ENCODE data around the gene ZNF804A. TPM values are rescaled to one million over a fixed set of nuclear protein-coding genes. Genes with fewer than 3 reads are reported as not detected.

Gene ZNF804A
- total RNA-seq, 1 experiment from 2014 or later = not detected

DNA sequence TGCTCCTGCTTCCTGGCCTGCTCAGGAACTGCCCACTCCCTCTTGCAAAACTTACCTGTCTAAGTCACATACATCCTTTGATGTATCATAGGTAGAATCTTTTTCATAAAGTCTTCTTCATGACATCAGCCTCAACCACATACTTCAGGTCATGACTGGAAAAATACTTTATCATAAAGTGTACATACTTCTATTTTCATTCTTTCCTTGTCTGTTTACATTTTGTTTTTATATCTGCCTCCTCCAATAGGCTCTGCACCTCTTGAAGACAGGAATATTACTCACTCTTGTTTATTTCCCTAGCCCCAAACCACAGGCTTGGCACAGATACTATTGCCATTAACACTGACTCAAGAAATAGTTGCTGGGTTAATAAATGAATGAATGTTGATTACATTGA is 43.6 kb upstream of the ZNF804A start:
- ChIA-PET POLR2A (no interaction called here), CTCF (no interaction called here)
- BruUV-seq (replicated peaks) = no TSS peak
- H3K27me3 Mint-ChIP-seq (ENCODE audit: insufficient read depth, unreplicated experiment) = no peaks in the 10 kb centered on the region
- no peak overlapping the region for H3K4me3 Mint-ChIP-seq (ENCODE audit: unreplicated experiment)
- no peaks in the 10 kb centered on the region for H3K36me3 ChIP-seq (ENCODE audit: control insufficient read depth, insufficient read depth, low read length)
- H3K9me3 ChIP-seq = no peaks in the 10 kb centered on the region
- TF ChIP-seq, protein P1, sequence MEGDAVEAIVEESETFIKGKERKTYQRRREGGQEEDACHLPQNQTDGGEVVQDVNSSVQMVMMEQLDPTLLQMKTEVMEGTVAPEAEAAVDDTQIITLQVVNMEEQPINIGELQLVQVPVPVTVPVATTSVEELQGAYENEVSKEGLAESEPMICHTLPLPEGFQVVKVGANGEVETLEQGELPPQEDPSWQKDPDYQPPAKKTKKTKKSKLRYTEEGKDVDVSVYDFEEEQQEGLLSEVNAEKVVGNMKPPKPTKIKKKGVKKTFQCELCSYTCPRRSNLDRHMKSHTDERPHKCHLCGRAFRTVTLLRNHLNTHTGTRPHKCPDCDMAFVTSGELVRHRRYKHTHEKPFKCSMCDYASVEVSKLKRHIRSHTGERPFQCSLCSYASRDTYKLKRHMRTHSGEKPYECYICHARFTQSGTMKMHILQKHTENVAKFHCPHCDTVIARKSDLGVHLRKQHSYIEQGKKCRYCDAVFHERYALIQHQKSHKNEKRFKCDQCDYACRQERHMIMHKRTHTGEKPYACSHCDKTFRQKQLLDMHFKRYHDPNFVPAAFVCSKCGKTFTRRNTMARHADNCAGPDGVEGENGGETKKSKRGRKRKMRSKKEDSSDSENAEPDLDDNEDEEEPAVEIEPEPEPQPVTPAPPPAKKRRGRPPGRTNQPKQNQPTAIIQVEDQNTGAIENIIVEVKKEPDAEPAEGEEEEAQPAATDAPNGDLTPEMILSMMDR (IDR thresholded peaks at IDR 0.05; ENCODE audit: insufficient read depth in 1 of 2, low read depth in 1 of 2, low read length in 1 of 2, severe bottlenecking in 1 of 2, unreplicated experiment in 1 of 2) = no peak
- no peak for DNase-seq
- H3K4me3 ChIP-seq (ENCODE audit: low read depth, low read length) = no peak overlapping the region
- no peaks in the 10 kb centered on the region for H3K4me1 Mint-ChIP-seq (ENCODE audit: low read depth, unreplicated experiment)
- no peaks in the 10 kb centered on the region for H3K4me1 ChIP-seq
- no peaks in the 10 kb centered on the region for H3K9me3 Mint-ChIP-seq (ENCODE audit: unreplicated experiment)
- H3K36me3 Mint-ChIP-seq (ENCODE audit: insufficient read depth, unreplicated experiment) = no peaks in the 10 kb centered on the region
- H3K27me3 ChIP-seq (replicated peaks; ENCODE audit: control insufficient read depth, insufficient read depth, low read length) = no peaks in the 10 kb centered on the region
- intact Hi-C loops (cut with micrococcal nuclease; ENCODE audit: unreplicated experiment) = no loop called here
- H3K27ac Mint-ChIP-seq (ENCODE audit: unreplicated experiment) = no peak overlapping the region

DNA sequence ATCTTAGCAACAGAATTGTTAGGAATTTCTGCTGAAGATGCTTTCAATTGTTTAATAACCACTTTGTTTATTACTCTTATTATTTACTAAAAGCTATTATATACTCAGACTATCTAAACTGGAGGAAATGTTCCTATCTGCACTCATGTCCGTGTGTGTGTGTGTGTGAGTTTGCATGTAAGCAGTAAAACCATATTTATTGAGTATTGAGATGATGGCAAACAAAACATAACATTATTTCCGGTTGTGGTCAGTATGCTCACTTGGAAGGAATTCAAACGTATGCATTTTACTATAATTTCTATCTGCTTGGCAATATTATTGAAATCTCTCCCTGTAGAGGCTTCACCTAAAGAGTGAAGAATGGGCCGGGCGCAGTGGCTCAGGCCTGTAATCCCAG is 43.0 kb upstream of the ZNF804A start:
- no peaks in the 10 kb centered on the region for H3K27me3 Mint-ChIP-seq (ENCODE audit: insufficient read depth, unreplicated experiment)
- TF ChIP-seq, protein P1 (IDR thresholded peaks at IDR 0.05; ENCODE audit: insufficient read depth in 1 of 2, low read depth in 1 of 2, low read length in 1 of 2, severe bottlenecking in 1 of 2, unreplicated experiment in 1 of 2) = no peak
- no peaks in the 10 kb centered on the region for H3K9me3 ChIP-seq
- no peak overlapping the region for H3K4me3 Mint-ChIP-seq (ENCODE audit: unreplicated experiment)
- BruUV-seq (replicated peaks) = no TSS peak
- H3K27me3 ChIP-seq (replicated peaks; ENCODE audit: control insufficient read depth, insufficient read depth, low read length) = no peaks in the 10 kb centered on the region
- no peak for DNase-seq
- H3K27ac Mint-ChIP-seq (ENCODE audit: unreplicated experiment) = no peak overlapping the region
- no peaks in the 10 kb centered on the region for H3K4me1 Mint-ChIP-seq (ENCODE audit: low read depth, unreplicated experiment)
- POLR2A ChIA-PET = no interaction called here
- no peaks in the 10 kb centered on the region for H3K4me1 ChIP-seq
- no peaks in the 10 kb centered on the region for H3K9me3 Mint-ChIP-seq (ENCODE audit: unreplicated experiment)
- intact Hi-C loops (cut with micrococcal nuclease; ENCODE audit: unreplicated experiment) = no loop called here
- CTCF ChIA-PET = no interaction called here
- H3K36me3 ChIP-seq (ENCODE audit: control insufficient read depth, insufficient read depth, low read length) = no peaks in the 10 kb centered on the region
- H3K36me3 Mint-ChIP-seq (ENCODE audit: insufficient read depth, unreplicated experiment) = no peaks in the 10 kb centered on the region
- H3K4me3 ChIP-seq (ENCODE audit: low read depth, low read length) = no peak overlapping the region

DNA sequence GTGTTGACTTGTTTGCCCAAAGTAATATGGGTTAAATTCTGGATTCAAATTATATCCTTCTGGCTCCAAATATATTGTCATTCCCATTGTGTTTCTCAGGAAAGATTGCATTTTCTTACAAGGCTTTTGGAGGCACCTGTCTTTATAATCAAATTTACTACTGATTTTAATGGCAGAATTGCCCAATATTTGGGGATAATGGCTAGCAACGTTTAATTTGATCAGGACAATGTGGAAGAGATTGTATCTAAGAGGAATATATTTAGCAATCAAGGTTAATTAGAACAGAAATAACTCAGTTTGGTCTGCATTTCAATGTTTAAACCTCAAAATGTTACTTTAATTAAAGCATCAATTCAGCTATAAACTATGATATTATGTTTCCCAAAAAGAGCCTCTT is 41.7 kb upstream of the ZNF804A start:
- H3K4me1 ChIP-seq = no peaks in the 10 kb centered on the region
- Mint-ChIP-seq H3K36me3 (ENCODE audit: insufficient read depth, unreplicated experiment) (no peaks in the 10 kb centered on the region), H3K27ac (ENCODE audit: unreplicated experiment) (no peak overlapping the region), H3K9me3 (ENCODE audit: unreplicated experiment) (no peaks in the 10 kb centered on the region), H3K4me1 (ENCODE audit: low read depth, unreplicated experiment) (no peaks in the 10 kb centered on the region), H3K4me3 (ENCODE audit: unreplicated experiment) (no peak overlapping the region), H3K27me3 (ENCODE audit: insufficient read depth, unreplicated experiment) (no peaks in the 10 kb centered on the region)
- H3K4me3 ChIP-seq (ENCODE audit: low read depth, low read length) = no peak overlapping the region
- CTCF ChIA-PET = no interaction called here
- H3K36me3 ChIP-seq (ENCODE audit: control insufficient read depth, insufficient read depth, low read length) = no peaks in the 10 kb centered on the region
- POLR2A ChIA-PET = no interaction called here
- no peaks in the 10 kb centered on the region for H3K27me3 ChIP-seq (replicated peaks; ENCODE audit: control insufficient read depth, insufficient read depth, low read length)
- intact Hi-C loops (cut with micrococcal nuclease; ENCODE audit: unreplicated experiment) = no loop called here
- TF ChIP-seq, protein P1 (IDR thresholded peaks at IDR 0.05; ENCODE audit: insufficient read depth in 1 of 2, low read depth in 1 of 2, low read length in 1 of 2, severe bottlenecking in 1 of 2, unreplicated experiment in 1 of 2) = no peak
- H3K9me3 ChIP-seq = no peaks in the 10 kb centered on the region
- BruUV-seq (replicated peaks) = no TSS peak
- no peak for DNase-seq
